Fibroblast of villous mesenchyme (primary cell): ENCODE measurements around the gene SLC35F4. TPM values are rescaled to one million over a fixed set of nuclear protein-coding genes. Genes with fewer than 3 reads are reported as not detected.

ENCODE experiments used
- DNase-seq: peaks from one replicate; pipeline ENCODE4 v3.0.0-alpha.2; 2010; ENCODE audit warnings: low read depth
- H3K4me3 ChIP-seq: 2 replicates; pipeline ENCODE4 v1.5.1; 2011; ENCODE audit warnings: low read depth, mild to moderate bottlenecking, low read length
- total RNA-seq: library from RNA; depleted of rRNA; stranded (reverse); fragments of >200 nt; gene quantifications from 2 replicates; pipeline ENCODE4 v1.2.3, GENCODE V29; 2012
- TF ChIP-seq, protein P1 (sequence below): IDR thresholded peaks from 2 replicates; pipeline ENCODE4 v1.5.1; 2012; ENCODE audit warnings: low read depth, mild to moderate bottlenecking, low read length; ENCODE audit not compliant: insufficient read depth

SLC35F4 gene
- total RNA-seq, 1 donor = not detected

DNA sequence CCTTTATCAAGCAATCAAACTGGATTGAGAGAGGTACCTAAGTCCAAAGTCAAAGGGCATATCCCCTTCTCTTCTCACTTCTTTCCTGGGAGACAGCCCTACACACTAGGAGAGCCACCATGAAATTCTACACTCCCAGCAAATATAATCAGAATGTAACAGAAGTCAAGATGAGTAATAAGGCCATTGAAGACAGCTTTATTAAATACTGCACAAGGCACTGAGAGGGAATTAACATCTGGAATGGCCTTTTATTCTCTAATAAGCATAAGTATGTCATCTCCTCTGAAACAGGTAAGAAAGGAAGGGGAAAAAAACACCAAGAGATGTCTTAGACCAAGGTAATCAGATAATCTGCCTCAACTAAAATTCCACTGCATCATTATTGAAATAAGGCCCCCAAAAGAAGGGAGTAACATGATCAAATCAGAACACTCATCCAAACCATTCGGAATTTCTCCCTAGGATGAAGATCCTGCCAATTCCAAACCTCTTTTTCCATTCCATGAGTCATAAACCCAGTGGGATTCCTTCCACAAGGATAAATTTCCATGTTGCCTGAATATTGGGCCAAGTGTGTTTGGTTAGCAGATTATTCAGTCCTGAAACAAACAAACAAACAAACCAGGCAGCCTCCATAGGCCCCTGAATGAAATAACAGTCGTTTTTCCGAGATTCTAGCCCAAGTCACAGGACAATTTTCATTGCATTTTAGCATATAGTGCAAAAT is 19.9 kb downstream of the SLC35F4 start:
- no peak overlapping the region for H3K4me3 ChIP-seq
- DNase-seq = no peak
- TF ChIP-seq, protein P1, sequence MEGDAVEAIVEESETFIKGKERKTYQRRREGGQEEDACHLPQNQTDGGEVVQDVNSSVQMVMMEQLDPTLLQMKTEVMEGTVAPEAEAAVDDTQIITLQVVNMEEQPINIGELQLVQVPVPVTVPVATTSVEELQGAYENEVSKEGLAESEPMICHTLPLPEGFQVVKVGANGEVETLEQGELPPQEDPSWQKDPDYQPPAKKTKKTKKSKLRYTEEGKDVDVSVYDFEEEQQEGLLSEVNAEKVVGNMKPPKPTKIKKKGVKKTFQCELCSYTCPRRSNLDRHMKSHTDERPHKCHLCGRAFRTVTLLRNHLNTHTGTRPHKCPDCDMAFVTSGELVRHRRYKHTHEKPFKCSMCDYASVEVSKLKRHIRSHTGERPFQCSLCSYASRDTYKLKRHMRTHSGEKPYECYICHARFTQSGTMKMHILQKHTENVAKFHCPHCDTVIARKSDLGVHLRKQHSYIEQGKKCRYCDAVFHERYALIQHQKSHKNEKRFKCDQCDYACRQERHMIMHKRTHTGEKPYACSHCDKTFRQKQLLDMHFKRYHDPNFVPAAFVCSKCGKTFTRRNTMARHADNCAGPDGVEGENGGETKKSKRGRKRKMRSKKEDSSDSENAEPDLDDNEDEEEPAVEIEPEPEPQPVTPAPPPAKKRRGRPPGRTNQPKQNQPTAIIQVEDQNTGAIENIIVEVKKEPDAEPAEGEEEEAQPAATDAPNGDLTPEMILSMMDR = no peak

DNA sequence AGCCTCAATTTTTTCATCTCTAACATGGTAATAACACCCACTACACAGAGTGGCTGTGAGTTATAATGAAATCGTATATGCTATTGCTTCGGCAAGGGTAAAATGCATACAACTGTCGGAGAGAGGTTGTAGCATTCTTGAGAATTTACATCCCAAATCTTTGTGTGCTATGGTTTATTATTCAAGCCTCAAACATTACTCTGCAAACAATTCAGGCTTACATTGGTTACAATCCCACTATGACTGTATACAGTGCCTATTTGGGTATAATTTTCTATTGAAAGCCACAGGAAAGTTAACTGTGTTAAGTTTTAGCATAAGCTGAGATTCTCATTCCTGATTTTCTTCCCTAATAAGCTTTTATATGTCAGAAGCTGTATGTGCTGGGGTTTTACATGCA is 20.6 kb downstream of the SLC35F4 start:
- TF ChIP-seq, protein P1 = no peak
- no peak overlapping the region for H3K4me3 ChIP-seq
- DNase-seq = no peak

DNA sequence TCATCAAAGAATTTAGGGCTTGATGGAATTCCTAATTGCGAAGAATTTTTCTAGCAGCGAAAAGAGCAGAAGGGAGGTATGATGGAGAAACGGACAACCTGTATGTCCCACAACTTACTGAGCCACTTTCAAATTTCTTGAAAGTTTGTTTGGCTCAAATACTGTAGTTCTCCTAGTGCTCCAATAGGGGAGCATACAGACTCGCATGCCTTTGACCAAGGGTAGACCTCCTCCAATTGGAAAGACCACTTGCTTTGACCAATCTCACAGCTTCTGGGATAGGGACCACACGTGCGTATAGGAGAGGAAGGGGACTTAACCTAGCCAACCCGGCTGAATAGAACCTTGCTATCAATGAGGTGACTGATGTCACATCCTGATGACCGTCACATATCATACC is 28.6 kb downstream of the SLC35F4 start:
- no peak for DNase-seq
- no peak overlapping the region for H3K4me3 ChIP-seq
- TF ChIP-seq, protein P1 = no peak

DNA sequence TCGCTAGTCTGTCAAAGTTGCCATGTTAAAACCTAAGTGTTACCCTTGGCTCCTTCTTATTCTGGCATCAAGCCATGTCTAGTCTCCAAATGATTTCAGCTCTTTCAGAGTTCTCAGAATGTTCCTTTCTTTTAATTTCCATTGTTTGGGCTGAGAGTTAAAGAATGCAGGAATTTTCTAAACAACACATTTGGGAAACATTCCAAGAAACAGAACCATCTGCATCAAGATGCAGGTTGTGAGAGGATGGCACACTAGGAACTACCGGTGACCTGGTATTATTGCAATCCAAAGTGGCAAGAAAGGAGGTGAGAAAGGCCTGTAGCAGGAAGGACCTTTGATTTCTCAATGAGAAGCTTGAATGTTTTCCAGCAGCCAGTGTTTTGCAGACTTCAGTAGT is 30.1 kb downstream of the SLC35F4 start:
- DNase-seq = no peak
- TF ChIP-seq, protein P1 = no peak
- no peak overlapping the region for H3K4me3 ChIP-seq

DNA sequence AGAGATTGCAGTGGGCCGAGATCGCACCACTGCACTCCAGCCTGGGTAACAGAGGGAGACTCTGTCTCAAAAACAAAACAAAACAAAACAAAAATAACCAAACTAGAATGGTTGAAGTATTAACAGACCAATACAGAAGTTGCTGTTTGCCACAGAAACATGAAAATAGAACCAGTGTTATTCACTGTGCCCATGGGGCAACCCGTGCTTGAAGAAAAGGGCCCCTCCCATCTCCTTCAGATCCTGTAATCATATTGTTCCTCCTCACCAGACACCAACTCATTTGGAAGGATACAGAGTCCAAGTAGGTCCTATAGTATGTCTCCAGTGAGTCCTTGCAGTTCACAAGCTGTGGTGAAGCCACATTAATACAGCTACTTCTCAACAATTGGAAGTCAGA is 30.9 kb downstream of the SLC35F4 start:
- TF ChIP-seq, protein P1 = no peak
- DNase-seq = no peak

DNA sequence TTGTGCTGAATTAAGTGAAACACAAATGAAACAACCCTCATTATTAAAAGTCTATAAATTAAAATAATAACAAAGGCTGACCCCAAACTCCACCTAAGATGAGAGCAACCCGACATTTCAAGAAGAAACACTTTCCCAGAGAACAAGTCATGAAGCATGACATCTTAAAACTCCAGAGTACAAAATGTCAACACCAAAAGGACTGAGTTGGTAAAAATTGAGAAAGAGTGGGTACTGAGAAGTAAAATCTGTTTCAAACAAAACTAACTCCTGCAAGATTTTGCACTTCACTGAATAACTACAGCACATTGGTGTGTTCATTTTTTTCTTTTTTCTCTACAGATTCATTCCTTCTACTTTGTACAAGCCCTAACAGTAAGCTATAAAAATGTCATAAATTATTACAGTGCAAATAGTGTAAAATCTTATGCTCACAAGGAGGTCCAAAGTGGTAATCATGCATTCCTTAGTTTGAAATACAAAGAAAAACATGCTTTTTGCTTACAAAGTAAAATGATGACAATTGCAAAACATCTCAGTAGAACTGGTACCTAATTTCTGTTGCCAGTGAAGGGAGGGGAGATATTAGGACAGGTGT is 31.8 kb downstream of the SLC35F4 start:
- peak; percentile 11 for DNase-seq
- no peak overlapping the region for H3K4me3 ChIP-seq
- TF ChIP-seq, protein P1 = no peak

More for the DNA sequence above, 30.9 kb downstream of the SLC35F4 start:
- H3K4me3 ChIP-seq = no peak overlapping the region
